Esophagus (tissue), 2 donors: ENCODE measurements around the gene CCL13. TPM values are rescaled to one million over a fixed set of nuclear protein-coding genes. Genes with fewer than 3 reads are reported as not detected.

Source experiments
- H3K27ac ChIP-seq, 2 donors: one replicate each; pipeline ENCODE4 v1.5.1; 2013; ENCODE audit warnings: low read depth in 2 of 2, mild to moderate bottlenecking in 2 of 2, inconsistent platforms in 1 of 2, low read length in 1 of 2, moderate library complexity in 1 of 2
- H3K27me3 ChIP-seq, 2 donors: one replicate each; pipeline ENCODE4 v1.6.1; 2013; ENCODE audit warnings: low read length in 2 of 2, control low read depth in 1 of 2, mild to moderate bottlenecking in 1 of 2; ENCODE audit not compliant: insufficient read depth in 2 of 2, control insufficient read depth in 1 of 2
- H3K36me3 ChIP-seq, 2 donors: one replicate each; pipeline ENCODE4 v1.6.1; 2013; ENCODE audit warnings: low read length in 1 of 2; ENCODE audit not compliant: control insufficient read depth in 2 of 2, insufficient read depth in 2 of 2
- H3K4me1 ChIP-seq, 2 donors: one replicate each; pipeline ENCODE4 v1.6.1; 2013; ENCODE audit warnings: low read length in 1 of 2; ENCODE audit not compliant: control insufficient read depth in 2 of 2, insufficient read depth in 2 of 2
- H3K4me3 ChIP-seq, 2 donors: one replicate each; pipeline ENCODE4 v1.5.1; 2013; ENCODE audit warnings: low read length in 2 of 2, mild to moderate bottlenecking in 2 of 2, low read depth in 1 of 2, moderate library complexity in 1 of 2
- H3K9me3 ChIP-seq, 2 donors: one replicate each; pipeline ENCODE4 v1.6.1; 2013; ENCODE audit warnings: mild to moderate bottlenecking in 2 of 2, low read depth in 1 of 2, low read length in 1 of 2, moderate library complexity in 1 of 2; ENCODE audit not compliant: control insufficient read depth in 2 of 2, insufficient read depth in 1 of 2
- WGBS, 2 donors: extraction: QIAGEN DNeasy Blood & Tissue Kit; methylation state at CpG; one replicate each; pipeline ENCODE4 v1.1.7; 2013; 5-methylcytosine and 5-hydroxymethylcytosine counted together
- polyA plus RNA-seq, 2 donors: library from polyadenylated mRNA; stranded (reverse); fragments of 200-250 nt; gene quantifications; one replicate each; pipeline ENCODE4 v1.2.3, GENCODE V29; 2013
- donor health status: healthy with polysubstance abuse.
- donor health status: Bipolar disorder and iron deficiency.

Gene CCL13
- polyA plus RNA-seq, 2 donors, result 0.24 to 0.53 TPM

- WGBS, 2 donors, result 71 to 74% methylated on average over 9 of the region's 9 CpGs
- Histone ChIP-seq H3K27me3 (no peaks in the 10 kb centered on the region), H3K4me3 (no peak overlapping the region), H3K9me3 (no peaks in the 10 kb centered on the region), H3K36me3 (no peaks in the 10 kb centered on the region), H3K4me1 (no peaks in the 10 kb centered on the region), H3K27ac (no peak overlapping the region)
These were observed 12.1 kb downstream of the CCL13 start for GRCh38 chr17:34368196-34368945.

- WGBS, 2 donors, result 62% methylated on average over 4 of the region's 4 CpGs
- Histone ChIP-seq H3K27me3 (no peaks in the 10 kb centered on the region), H3K27ac (no peak overlapping the region), H3K4me1 (no peaks in the 10 kb centered on the region), H3K36me3 (no peaks in the 10 kb centered on the region), H3K9me3 (no peaks in the 10 kb centered on the region), H3K4me3 (no peak overlapping the region)
These were observed 12.7 kb downstream of the CCL13 start for GRCh38 chr17:34368946-34369500.

- Histone ChIP-seq H3K27ac (no peak overlapping the region), H3K27me3 (no peaks in the 10 kb centered on the region), H3K4me3 (no peak overlapping the region), H3K9me3 (no peaks in the 10 kb centered on the region), H3K4me1 (no peaks in the 10 kb centered on the region), H3K36me3 (no peaks in the 10 kb centered on the region)
- WGBS, 2 donors, result 93 to 94% methylated on average over 3 of the region's 3 CpGs
These were observed 13.3 kb downstream of the CCL13 start for GRCh38 chr17:34369571-34369970.

GRCh38 chr17:34370376-34370996 is 14.2 kb downstream of the CCL13 start:
- WGBS, 2 donors, result 81 to 91% methylated on average over 5 of the region's 5 CpGs
- Histone ChIP-seq H3K36me3 (no peaks in the 10 kb centered on the region), H3K27me3 (no peaks in the 10 kb centered on the region), H3K9me3 (no peaks in the 10 kb centered on the region), H3K4me3 (no peak overlapping the region), H3K4me1 (no peaks in the 10 kb centered on the region), H3K27ac (no peak overlapping the region)

GRCh38 chr17:34370997-34371395 is 14.7 kb downstream of the CCL13 start:
- Histone ChIP-seq H3K27me3 (no peaks in the 10 kb centered on the region), H3K4me3 (no peak overlapping the region), H3K36me3 (no peaks in the 10 kb centered on the region), H3K9me3 (no peaks in the 10 kb centered on the region), H3K4me1 (no peaks in the 10 kb centered on the region), H3K27ac (no peak overlapping the region)
- WGBS, 2 donors, result 38 to 44% methylated on average over 3 of the region's 3 CpGs

GRCh38 chr17:34371405-34372100 is 15.3 kb downstream of the CCL13 start:
- Histone ChIP-seq H3K27ac (no peak overlapping the region), H3K4me1 (no peaks in the 10 kb centered on the region), H3K4me3 (no peak overlapping the region), H3K36me3 (no peaks in the 10 kb centered on the region), H3K9me3 (no peaks in the 10 kb centered on the region), H3K27me3 (no peaks in the 10 kb centered on the region)
- 88 to 89% methylated on average over 3 of the region's 3 CpGs for WGBS, 2 donors

GRCh38 chr17:34374457-34374856 is 18.2 kb downstream of the CCL13 start:
- Histone ChIP-seq H3K9me3 (no peaks in the 10 kb centered on the region), H3K36me3 (no peaks in the 10 kb centered on the region), H3K27ac (no peak overlapping the region), H3K4me1 (no peaks in the 10 kb centered on the region), H3K4me3 (no peak overlapping the region), H3K27me3 (no peaks in the 10 kb centered on the region)
- WGBS, 2 donors, result 82 to 83% methylated on average over 5 of the region's 5 CpGs

- H3K4me3 ChIP-seq, result no peak overlapping the region
- no peak overlapping the region for H3K27ac ChIP-seq
- H3K36me3 ChIP-seq, result no peaks in the 10 kb centered on the region
- H3K9me3 ChIP-seq, result no peaks in the 10 kb centered on the region
- H3K4me1 ChIP-seq, result no peaks in the 10 kb centered on the region
- WGBS, 2 donors, result 81 to 85% methylated on average over 11 of the region's 11 CpGs
- no peaks in the 10 kb centered on the region for H3K27me3 ChIP-seq
These were observed 19.2 kb downstream of the CCL13 start for GRCh38 chr17:34375426-34375997.

- H3K36me3 ChIP-seq, result no peaks in the 10 kb centered on the region
- no peaks in the 10 kb centered on the region for H3K4me1 ChIP-seq
- no peaks in the 10 kb centered on the region for H3K9me3 ChIP-seq
- H3K27me3 ChIP-seq, result no peaks in the 10 kb centered on the region
- no peak overlapping the region for H3K4me3 ChIP-seq
- WGBS, 2 donors, result 93 to 94% methylated on average over 3 of the region's 3 CpGs
- H3K27ac ChIP-seq, result no peak overlapping the region
These were observed 21.0 kb downstream of the CCL13 start for GRCh38 chr17:34377078-34377823.
